ENCODE measurements around the gene TRA2B.
"Not testable (repeated sequence)": the region's sequence is repeated elsewhere in the genome, so short reads cannot be mapped to it uniquely, and the experiment has no call there.

TRA2B gene

GRCh38 chr3:185925353-185925752 is 12.5 kb downstream of the TRA2B start:
- no peak for DNase-seq

GRCh38 chr3:185924375-185924774 is 13.4 kb downstream of the TRA2B start:
- DNase-seq: no peak

DNA sequence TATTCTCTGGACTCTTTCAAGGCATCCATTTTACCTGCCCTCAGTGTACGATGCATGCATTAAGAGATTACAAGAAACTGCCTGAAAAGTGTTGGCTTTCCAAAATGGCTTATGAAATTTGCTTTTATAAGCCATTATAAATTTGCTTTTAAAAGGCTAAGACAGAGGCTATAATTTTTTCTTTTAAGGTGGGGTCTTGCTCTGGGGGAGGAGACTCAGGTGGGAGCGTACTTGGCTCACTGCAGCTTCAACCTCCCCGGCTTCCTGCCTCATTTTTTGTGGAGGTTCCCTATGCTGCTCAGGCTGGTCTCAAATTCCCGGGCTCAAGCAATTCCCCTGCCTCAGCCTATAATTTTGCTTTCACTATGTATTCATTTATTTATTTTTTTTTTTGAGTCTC is 17.6 kb downstream of the TRA2B start:
- DNase-seq: no peak

DNA sequence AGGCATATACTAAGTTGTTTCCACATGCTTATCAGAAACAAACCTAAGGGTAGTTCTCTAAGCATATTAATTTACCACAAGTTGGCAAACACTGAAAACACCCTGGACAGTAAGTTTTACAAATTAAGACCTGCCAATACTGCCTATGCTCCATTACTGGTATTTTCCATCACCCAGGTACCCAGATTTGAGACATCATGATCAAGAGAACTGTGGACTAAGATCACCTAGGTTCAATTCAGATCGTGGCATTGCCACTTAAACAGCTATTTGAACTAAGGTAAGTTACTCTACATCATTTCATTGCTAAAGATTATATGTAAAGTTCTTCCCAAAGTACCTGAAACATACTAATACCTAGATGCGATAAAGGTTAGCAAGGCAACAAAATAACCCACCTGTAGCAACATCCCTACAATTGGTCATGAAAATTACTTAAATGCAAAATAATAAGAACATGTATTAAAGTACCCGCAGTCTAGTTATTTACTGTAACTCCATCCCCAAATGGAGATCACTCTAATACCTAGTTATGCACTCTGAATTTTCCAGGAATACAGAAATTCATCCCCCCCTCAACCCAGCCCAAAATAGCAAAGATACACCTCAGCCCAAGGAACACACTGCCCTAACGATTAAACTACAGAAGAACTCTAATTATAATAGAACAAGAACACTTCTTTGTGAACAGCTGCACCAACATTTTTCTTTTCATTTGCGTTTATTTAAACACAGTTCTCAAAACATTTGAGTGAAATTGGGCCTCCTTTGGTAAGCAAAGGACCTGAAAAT is 21.6 kb downstream of the TRA2B start:
- DNase-seq: no peak

- no peak for DNase-seq
Measured at GRCh38 chr3:185915642-185916041, 22.2 kb downstream of the TRA2B start.

- no peak for DNase-seq
Measured at GRCh38 chr3:185914911-185915629, 22.7 kb downstream of the TRA2B start.

GRCh38 chr3:185912929-185913901 is 24.6 kb downstream of the TRA2B start:
- no peak for DNase-seq

DNA sequence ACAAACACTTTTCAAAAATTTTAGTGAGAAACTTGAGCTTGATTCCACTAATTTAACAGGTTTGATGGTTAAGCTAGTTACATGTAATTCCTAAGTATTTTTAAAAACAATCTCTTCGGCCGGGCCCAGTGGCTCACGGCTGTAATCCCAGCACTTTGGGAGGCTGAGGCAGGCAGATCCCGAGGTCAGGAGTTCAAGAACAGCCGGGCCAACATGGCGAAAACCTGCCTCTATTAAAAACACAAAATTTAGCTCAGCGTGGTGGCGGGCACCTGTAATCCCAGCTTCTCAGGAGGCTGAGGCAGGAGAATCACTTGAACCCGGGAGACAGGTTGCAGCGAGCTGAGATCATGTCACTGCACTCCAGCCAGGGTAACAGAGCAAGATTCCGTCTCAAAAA is 25.3 kb downstream of the TRA2B start:
- no peak for DNase-seq

DNA sequence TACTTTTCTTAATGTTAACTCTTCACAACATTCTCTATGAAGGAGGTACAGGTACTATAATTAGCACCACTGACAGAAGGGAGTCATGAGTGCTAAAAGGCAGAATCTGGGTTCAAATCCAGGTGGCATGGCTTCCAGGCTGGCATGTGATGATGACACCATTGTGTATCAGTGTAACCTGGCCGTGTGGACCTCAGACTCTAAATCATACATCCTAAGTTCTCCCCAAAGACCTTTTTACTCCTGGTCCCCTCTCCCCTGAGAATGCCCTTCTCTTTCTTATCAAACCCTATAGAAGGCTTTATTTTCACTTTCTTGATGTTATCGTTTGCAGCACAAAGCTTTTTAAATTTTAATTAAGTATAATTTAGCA is 26.8 kb downstream of the TRA2B start:
- DNase-seq: not testable (repeated sequence)

- not testable (repeated sequence) for DNase-seq
Measured at GRCh38 chr3:185910322-185911075, 27.3 kb downstream of the TRA2B start.

DNA sequence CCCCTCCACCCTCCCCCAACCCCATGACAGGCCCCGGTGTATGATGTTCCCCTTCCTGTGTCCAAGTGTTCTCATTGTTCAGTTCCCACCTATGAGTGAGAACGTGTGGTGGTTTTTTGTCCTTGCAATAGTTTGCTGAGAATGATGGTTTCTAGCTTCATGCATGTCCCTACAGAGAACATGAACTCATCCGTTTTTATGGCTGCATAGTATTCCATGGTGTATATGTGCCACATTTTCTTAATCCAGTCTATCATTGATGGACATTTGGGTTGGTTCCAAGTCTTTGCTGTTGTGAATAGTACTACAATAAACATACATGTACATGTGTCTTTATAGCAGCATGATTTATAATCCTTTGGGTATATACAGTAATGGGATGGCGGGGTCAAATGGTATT is 27.9 kb downstream of the TRA2B start:
- not testable (repeated sequence) for DNase-seq

DNA sequence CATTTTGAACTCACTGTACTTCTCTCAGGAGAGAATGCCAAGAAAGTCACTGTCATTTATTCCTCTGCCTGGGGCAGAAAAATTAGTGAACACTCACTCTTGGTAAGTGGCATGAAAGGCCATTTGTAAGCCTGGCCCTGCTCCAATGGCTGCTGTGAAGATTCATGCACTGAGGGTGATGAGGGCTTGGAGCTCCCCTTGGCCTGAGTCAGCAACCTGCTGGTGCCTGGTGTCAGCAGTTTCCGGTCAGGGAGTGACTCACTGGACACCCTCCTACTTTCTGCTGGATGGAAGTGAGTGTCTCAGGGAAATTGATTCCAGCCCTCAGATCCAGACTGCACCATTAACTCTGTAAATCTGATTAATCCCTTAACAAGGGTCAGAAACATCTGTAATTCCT is 37.6 kb downstream of the TRA2B start:
- no peak for DNase-seq

DNA sequence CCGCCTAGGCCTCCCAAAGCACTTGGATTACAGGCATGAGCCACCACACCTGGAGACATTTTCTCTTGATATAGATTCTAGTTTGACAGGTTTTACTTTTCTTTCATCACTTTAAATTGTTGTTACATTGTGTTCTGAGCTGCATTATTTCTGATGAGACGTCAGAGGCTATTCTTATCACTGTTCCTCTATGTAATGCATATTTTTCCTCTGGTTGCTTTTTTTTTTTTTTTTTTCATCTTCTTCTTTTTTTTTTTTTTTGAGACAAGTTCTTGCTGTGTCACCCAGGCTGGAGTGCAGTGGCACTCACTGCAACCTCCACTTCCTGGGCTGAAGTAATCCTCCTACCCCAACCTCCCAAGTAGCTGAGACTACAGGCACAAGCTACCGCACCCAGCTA is 41.2 kb downstream of the TRA2B start:
- no peak for DNase-seq

- DNase-seq: no peak
Measured at GRCh38 chr3:185887066-185887465, 50.7 kb downstream of the TRA2B start.

- DNase-seq: no peak
Measured at GRCh38 chr3:185884641-185885040, 53.2 kb downstream of the TRA2B start.

- no peak for DNase-seq
Measured at GRCh38 chr3:185881926-185882325, 55.9 kb downstream of the TRA2B start.

DNA sequence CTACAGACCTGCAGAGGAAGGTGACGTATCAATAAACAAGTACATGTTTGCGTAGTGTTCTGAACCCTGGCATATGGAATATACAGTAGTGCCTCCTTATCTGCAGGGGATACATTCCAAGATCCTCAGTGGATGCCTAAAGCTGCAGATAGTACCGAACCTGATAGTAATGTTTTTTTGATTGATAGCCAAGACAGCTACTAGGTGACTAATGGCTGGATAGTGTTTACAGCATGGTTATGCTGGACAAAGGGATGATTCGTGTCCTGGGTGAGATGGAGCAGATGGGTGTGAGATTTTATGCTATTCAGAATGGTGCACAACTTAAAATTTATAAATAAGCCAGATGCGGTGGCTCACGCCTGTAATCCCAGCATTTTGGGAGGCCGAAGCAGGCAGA is 57.2 kb downstream of the TRA2B start:
- no peak for DNase-seq

GRCh38 chr3:185878920-185879319 is 58.9 kb downstream of the TRA2B start:
- DNase-seq: no peak

DNA sequence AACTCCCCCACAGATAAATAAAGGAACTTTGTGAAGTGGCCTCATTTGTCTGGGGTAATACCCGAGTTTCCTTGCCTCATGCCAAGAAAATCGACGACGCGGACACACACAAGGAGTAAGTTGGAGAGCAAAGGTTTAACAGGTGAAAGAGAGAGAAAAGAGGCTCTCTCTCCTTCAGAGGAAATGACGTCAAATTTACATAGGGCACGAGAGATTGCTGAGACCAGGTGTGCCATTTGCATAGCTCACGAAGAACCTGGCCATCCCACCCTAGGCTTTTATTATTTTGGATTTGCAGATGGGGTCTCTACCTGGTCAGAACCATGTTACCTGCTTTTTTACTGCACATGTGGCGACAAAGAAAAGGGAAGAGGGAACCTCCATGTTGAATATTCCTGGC is 63.7 kb downstream of the TRA2B start:
- no peak for DNase-seq

DNA sequence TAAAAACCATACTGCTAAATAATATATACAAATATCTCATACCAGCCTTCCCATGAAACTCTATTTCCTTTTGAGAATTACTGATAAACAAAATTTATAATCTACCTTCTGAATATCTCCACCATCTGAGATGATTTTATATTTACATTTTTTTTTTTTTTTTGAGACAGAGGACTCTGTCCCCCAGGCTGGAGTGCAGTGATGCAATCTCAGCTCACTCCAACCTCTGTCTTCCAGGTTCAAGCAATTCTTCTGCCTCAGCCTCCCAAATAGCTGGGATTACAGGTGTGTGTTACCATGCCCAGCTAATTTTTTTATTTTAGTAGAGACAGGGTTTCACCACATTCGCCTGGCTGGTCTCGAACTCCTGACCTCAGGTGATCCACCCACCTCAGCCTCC is 70.2 kb downstream of the TRA2B start:
- DNase-seq: no peak

DNA sequence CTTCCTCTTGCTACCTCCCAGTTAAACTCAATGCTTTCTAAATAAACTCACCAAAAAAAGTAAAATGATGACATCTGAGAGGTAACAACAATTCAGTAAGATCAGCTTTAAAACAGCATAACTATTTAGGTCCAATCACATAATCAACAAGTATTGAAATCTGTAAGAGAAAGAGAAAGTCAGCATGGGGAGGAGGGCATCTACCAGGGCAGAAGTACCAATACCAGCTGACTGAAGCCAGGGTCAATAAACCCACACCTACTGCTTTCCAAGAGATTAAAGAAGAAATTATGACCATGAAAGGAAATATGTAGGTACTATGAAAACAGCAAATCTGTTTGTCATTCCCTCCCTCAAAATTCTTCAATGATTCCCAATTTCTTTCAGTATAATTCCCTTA is 70.8 kb downstream of the TRA2B start:
- no peak for DNase-seq

GRCh38 chr3:185866555-185866954 is 71.3 kb downstream of the TRA2B start:
- no peak for DNase-seq
